H9 (cell line): Measurements from ENCODE around the gene ABCA3. TPM values are rescaled to one million over a fixed set of nuclear protein-coding genes. Genes with fewer than 3 reads are reported as not detected.

ENCODE experiments used
- DNase-seq: peaks from one replicate; pipeline ENCODE4 v3.0.0-alpha.2; 2017
- H2AFZ ChIP-seq: one replicate; pipeline ENCODE4 v1.6.1; 2013; ENCODE audit warnings: mild to moderate bottlenecking, low read length, control low read depth, moderate library complexity
- H2AK5ac ChIP-seq: 2 replicates; pipeline ENCODE4 v1.6.1; 2013; ENCODE audit warnings: low read length, control low read depth, mixed read lengths; ENCODE audit not compliant: insufficient read length
- H2BK120ac ChIP-seq: one replicate; pipeline ENCODE4 v1.6.1; 2013; ENCODE audit warnings: low read depth, mild to moderate bottlenecking, low read length, control low read depth, inconsistent platforms; ENCODE audit not compliant: poor library complexity, severe bottlenecking
- H2BK12ac ChIP-seq: 2 replicates; pipeline ENCODE4 v1.6.1; 2013; ENCODE audit warnings: low read length, control low read depth, mixed read lengths, low read depth; ENCODE audit not compliant: insufficient read length
- H2BK15ac ChIP-seq: 2 replicates; pipeline ENCODE4 v1.6.1; 2013; ENCODE audit warnings: low read depth, low read length, control low read depth
- H2BK20ac ChIP-seq: one replicate; pipeline ENCODE4 v1.6.1; 2013; ENCODE audit warnings: low read depth, mild to moderate bottlenecking, low read length, control low read depth, inconsistent platforms; ENCODE audit not compliant: poor library complexity, severe bottlenecking
- H2BK5ac ChIP-seq: 2 replicates; pipeline ENCODE4 v1.6.1; 2013; ENCODE audit warnings: low read length, control low read depth, mixed read lengths; ENCODE audit not compliant: insufficient read length
- H3K14ac ChIP-seq: 2 replicates; pipeline ENCODE4 v1.6.1; 2013; ENCODE audit warnings: low read length, control low read depth; ENCODE audit not compliant: insufficient read depth
- H3K18ac ChIP-seq: 2 replicates; pipeline ENCODE4 v1.6.1; 2013; ENCODE audit warnings: low read depth, mild to moderate bottlenecking, mixed read lengths, low read length, control low read depth; ENCODE audit not compliant: insufficient read length
- H3K23ac ChIP-seq: 2 replicates; pipeline ENCODE4 v1.6.1; 2013; ENCODE audit warnings: low read length, control low read depth, mixed read lengths, low read depth; ENCODE audit not compliant: insufficient read length
- H3K23me2 ChIP-seq: 2 replicates; pipeline ENCODE4 v1.6.1; 2013; ENCODE audit warnings: low read depth, mild to moderate bottlenecking, mixed read lengths, low read length, control low read depth; ENCODE audit not compliant: insufficient read length, poor library complexity, severe bottlenecking
- H3K27ac ChIP-seq: 2 replicates; pipeline ENCODE4 v1.5.1; 2013; ENCODE audit warnings: low read length, control low read depth, mixed read lengths, low read depth; ENCODE audit not compliant: insufficient read length
- H3K27me3 ChIP-seq: 2 replicates; pipeline ENCODE4 v1.6.1; 2013; ENCODE audit warnings: low read length, control low read depth, inconsistent platforms; ENCODE audit not compliant: insufficient read depth
- H3K4ac ChIP-seq: 2 replicates; pipeline ENCODE4 v1.6.1; 2013; ENCODE audit warnings: low read depth, mild to moderate bottlenecking, control low read depth, inconsistent platforms, low read length, moderate library complexity
- H3K4me1 ChIP-seq: 2 replicates; pipeline ENCODE4 v1.6.1; 2013; ENCODE audit warnings: low read length, control low read depth, inconsistent platforms; ENCODE audit not compliant: insufficient read depth
- H3K4me2 ChIP-seq: 2 replicates; pipeline ENCODE4 v1.6.1; 2013; ENCODE audit warnings: low read length, control low read depth, mixed read lengths; ENCODE audit not compliant: insufficient read length, insufficient read depth
- H3K56ac ChIP-seq: 2 replicates; pipeline ENCODE4 v1.6.1; 2013; ENCODE audit warnings: low read depth, mild to moderate bottlenecking, mixed read lengths, low read length, control low read depth; ENCODE audit not compliant: insufficient read length
- H3K79me1 ChIP-seq: 2 replicates; pipeline ENCODE4 v1.6.1; 2013; ENCODE audit warnings: low read depth, mild to moderate bottlenecking, moderate library complexity, low read length, control low read depth, inconsistent platforms; ENCODE audit not compliant: insufficient read depth, poor library complexity, severe bottlenecking
- H3K79me2 ChIP-seq: 2 replicates; pipeline ENCODE4 v1.6.1; 2013; ENCODE audit warnings: low read length, control low read depth, inconsistent platforms; ENCODE audit not compliant: insufficient read depth
- H3K9ac ChIP-seq: 2 replicates; pipeline ENCODE4 v1.6.1; 2013; ENCODE audit warnings: low read length, control low read depth, mixed read lengths; ENCODE audit not compliant: insufficient read length; ENCODE audit errors: extremely low read depth
- H3K9me3 ChIP-seq: one replicate; pipeline ENCODE4 v1.6.1; 2013; ENCODE audit warnings: low read depth, low read length, inconsistent platforms; ENCODE audit not compliant: control insufficient read depth
- H3T11ph ChIP-seq: one replicate; pipeline ENCODE4 v1.6.1; 2013; ENCODE audit warnings: mild to moderate bottlenecking, low read length, control low read depth, inconsistent platforms
- H4K20me1 ChIP-seq: one replicate; pipeline ENCODE4 v1.6.1; 2013; ENCODE audit not compliant: control insufficient read depth, insufficient read length, insufficient read depth
- H4K5ac ChIP-seq: 2 replicates; pipeline ENCODE4 v1.6.1; 2013; ENCODE audit warnings: low read depth, mild to moderate bottlenecking, mixed read lengths, low read length, control low read depth; ENCODE audit not compliant: insufficient read length
- H4K8ac ChIP-seq: replicated peaks from 2 replicates; pipeline ENCODE4 v1.6.1; 2013; ENCODE audit warnings: low read length, control low read depth, mixed read lengths, low read depth; ENCODE audit not compliant: insufficient read length
- H4K91ac ChIP-seq: 2 replicates; pipeline ENCODE4 v1.6.1; 2013; ENCODE audit warnings: low read depth, mild to moderate bottlenecking, moderate library complexity, mixed read lengths, low read length, control low read depth; ENCODE audit not compliant: insufficient read length
- H3K27ac Mint-ChIP-seq, 3 experiments: 2 replicates in 2 of 3; 3 replicates in 1 of 3; pipeline ENCODE4 v1.8.0; 2020 to 2021; ENCODE audit warnings: mixed read lengths in 3 of 3, mild to moderate bottlenecking in 1 of 3, moderate library complexity in 1 of 3
- H3K27me3 Mint-ChIP-seq: 2 replicates; pipeline ENCODE4 v1.8.0; 2021; ENCODE audit warnings: low read depth, mild to moderate bottlenecking, moderate library complexity, mixed read lengths
- H3K36me3 Mint-ChIP-seq, 3 experiments: 2 replicates in 2 of 3; 3 replicates in 1 of 3; pipeline ENCODE4 v1.8.0; 2020 to 2021; ENCODE audit warnings: low read depth in 3 of 3, mixed read lengths in 3 of 3; ENCODE audit not compliant: insufficient read depth in 1 of 3
- H3K4me1 Mint-ChIP-seq, 2 experiments: 2 replicates each; pipeline ENCODE4 v1.8.0; 2020; ENCODE audit warnings: mixed read lengths in 2 of 2
- H3K4me3 Mint-ChIP-seq, 2 experiments: 2 replicates in 1 of 2; 3 replicates in 1 of 2; pipeline ENCODE4 v1.8.0; 2020 to 2021; ENCODE audit warnings: mild to moderate bottlenecking in 2 of 2, mixed read lengths in 2 of 2, moderate library complexity in 1 of 2
- H3K9me3 Mint-ChIP-seq, 2 experiments: 2 replicates in 1 of 2; 3 replicates in 1 of 2; pipeline ENCODE4 v1.8.0; 2020; ENCODE audit warnings: mild to moderate bottlenecking in 2 of 2, mixed read lengths in 2 of 2, moderate library complexity in 1 of 2
- CTCF ChIP-seq: fragments of 200-600 bp; sonication (generic); conservative IDR thresholded peaks from 3 replicates; pipeline ENCODE4 v1.8.0; 2021; ENCODE audit warnings: antibody characterized with exemption, mild to moderate bottlenecking
- WGBS: extraction: QIAGEN DNeasy Blood & Tissue Kit; methylation state at CpG from one replicate; pipeline ENCODE4 v1.1.7; 2013; ENCODE audit warnings: missing lambda C conversion rate, low lambda C conversion rate, mixed read lengths; ENCODE audit not compliant: insufficient read length; ENCODE audit errors: extremely low coverage; 5-methylcytosine and 5-hydroxymethylcytosine counted together
- total RNA-seq: library from RNA; stranded (reverse); gene quantifications from 2 replicates; pipeline ENCODE4 v1.2.1, GENCODE V29; 2021

ABCA3 gene
- total RNA-seq, 1 experiment from 2014 or later, result 8.0 TPM

- Mint-ChIP-seq H3K27me3 (no peaks in the 10 kb centered on the region; the same call in 1 of the 2 replicates), H3K4me3 (no peak overlapping the region), H3K4me1 (0 out of 4 replicates have a peak, but pooled peaks cover 0 to 3% of the 10 kb centered on the region in 2 experiments), H3K27ac (no peak overlapping the region; a peak in 1 of 7 replicates), H3K36me3 (no peaks in the 10 kb centered on the region), H3K9me3 (no peaks in the 10 kb centered on the region)
- Histone ChIP-seq H4K20me1 (no peaks in the 10 kb centered on the region), H4K8ac (no peak overlapping the region), H3K79me1 (no peaks in the 10 kb centered on the region), H2BK15ac (no peak overlapping the region), H4K5ac (no peak overlapping the region), H3K4me2 (no peak overlapping the region), H3K23ac (no peak overlapping the region), H3K4me1 (no peaks in the 10 kb centered on the region), H2AFZ (no peak overlapping the region), H3K23me2 (no peaks in the 10 kb centered on the region), H3K9me3 (no peaks in the 10 kb centered on the region), H2BK12ac (no peak overlapping the region), H3K27me3 (no peaks in the 10 kb centered on the region), H3K18ac (no peak overlapping the region), H2BK120ac (no peak overlapping the region), H3K4ac (no peak overlapping the region), H3K56ac (no peak overlapping the region), H2BK20ac (no peak overlapping the region), H4K91ac (no peak overlapping the region), H3K9ac (no peak overlapping the region), H3T11ph (no peak overlapping the region), H2AK5ac (no peak overlapping the region), H2BK5ac (no peak overlapping the region), H3K14ac (no peak overlapping the region; the same call in 1 of the 2 replicates), H3K27ac (no peak overlapping the region), H3K79me2 (no peaks in the 10 kb centered on the region)
- no CpG with 5 or more reads among the region's 23 CpGs for WGBS
- DNase-seq, result no peak
- TF ChIP-seq CTCF, result no peak
Measured at GRCh38 chr16:2289282-2289681, 51.2 kb downstream of the ABCA3 start.
